HL-60 (cell line): ENCODE data around the gene KIF26A.

Source experiments
- POLR2AphosphoS5 ChIP-seq: IDR thresholded peaks from 2 replicates; pipeline ENCODE4 v1.6.1; 2012; ENCODE audit warnings: low read depth
- SPI1 ChIP-seq: IDR thresholded peaks from 2 replicates; pipeline ENCODE4 v1.6.1; 2012; ENCODE audit warnings: low read depth, mild to moderate bottlenecking, borderline replicate concordance
- TF ChIP-seq, protein P1 (sequence below): IDR thresholded peaks from one replicate; pipeline ENCODE4 v1.5.1; 2011; ENCODE audit warnings: low read length, control low read depth, inconsistent platforms; ENCODE audit not compliant: insufficient read depth
- TF ChIP-seq, protein P2 (sequence below): IDR thresholded peaks from 2 replicates; pipeline ENCODE4 v1.6.1; 2012; ENCODE audit warnings: low read depth; ENCODE audit not compliant: insufficient replicate concordance

DNA sequence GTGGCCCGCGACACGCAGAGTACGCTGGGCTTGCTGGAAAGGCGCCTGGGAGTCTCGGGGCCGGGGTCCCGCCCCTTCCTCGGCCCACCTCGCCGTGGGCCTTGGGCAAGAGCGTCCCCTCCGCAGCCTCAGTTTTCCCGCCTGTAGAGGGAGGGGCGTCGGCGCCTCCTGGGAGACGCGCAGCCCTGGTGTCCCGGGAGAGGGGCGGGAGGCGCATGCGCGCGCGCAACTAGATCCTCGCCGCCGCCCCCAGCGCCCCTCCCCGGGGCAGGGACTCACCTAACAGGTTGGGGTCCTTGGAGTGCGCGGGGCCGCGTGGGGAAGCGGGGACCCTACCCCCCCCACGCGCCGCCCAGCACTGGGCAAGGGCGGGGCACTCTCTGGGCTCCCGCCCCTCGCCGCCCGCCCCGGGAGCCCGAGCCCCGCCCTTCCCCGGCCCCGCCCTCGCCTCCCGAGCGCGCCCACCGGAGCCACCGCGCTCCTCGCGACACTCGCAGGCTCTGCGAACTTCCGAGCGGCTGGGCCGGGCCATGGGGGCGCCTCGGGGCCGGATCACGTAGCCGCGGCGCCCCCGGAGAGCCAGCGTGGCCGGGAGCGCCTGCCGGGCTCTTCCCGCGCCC is at the start of gene KIF26A:
- TF ChIP-seq, protein P1, sequence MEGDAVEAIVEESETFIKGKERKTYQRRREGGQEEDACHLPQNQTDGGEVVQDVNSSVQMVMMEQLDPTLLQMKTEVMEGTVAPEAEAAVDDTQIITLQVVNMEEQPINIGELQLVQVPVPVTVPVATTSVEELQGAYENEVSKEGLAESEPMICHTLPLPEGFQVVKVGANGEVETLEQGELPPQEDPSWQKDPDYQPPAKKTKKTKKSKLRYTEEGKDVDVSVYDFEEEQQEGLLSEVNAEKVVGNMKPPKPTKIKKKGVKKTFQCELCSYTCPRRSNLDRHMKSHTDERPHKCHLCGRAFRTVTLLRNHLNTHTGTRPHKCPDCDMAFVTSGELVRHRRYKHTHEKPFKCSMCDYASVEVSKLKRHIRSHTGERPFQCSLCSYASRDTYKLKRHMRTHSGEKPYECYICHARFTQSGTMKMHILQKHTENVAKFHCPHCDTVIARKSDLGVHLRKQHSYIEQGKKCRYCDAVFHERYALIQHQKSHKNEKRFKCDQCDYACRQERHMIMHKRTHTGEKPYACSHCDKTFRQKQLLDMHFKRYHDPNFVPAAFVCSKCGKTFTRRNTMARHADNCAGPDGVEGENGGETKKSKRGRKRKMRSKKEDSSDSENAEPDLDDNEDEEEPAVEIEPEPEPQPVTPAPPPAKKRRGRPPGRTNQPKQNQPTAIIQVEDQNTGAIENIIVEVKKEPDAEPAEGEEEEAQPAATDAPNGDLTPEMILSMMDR = no peak
- TF ChIP-seq, protein P2, sequence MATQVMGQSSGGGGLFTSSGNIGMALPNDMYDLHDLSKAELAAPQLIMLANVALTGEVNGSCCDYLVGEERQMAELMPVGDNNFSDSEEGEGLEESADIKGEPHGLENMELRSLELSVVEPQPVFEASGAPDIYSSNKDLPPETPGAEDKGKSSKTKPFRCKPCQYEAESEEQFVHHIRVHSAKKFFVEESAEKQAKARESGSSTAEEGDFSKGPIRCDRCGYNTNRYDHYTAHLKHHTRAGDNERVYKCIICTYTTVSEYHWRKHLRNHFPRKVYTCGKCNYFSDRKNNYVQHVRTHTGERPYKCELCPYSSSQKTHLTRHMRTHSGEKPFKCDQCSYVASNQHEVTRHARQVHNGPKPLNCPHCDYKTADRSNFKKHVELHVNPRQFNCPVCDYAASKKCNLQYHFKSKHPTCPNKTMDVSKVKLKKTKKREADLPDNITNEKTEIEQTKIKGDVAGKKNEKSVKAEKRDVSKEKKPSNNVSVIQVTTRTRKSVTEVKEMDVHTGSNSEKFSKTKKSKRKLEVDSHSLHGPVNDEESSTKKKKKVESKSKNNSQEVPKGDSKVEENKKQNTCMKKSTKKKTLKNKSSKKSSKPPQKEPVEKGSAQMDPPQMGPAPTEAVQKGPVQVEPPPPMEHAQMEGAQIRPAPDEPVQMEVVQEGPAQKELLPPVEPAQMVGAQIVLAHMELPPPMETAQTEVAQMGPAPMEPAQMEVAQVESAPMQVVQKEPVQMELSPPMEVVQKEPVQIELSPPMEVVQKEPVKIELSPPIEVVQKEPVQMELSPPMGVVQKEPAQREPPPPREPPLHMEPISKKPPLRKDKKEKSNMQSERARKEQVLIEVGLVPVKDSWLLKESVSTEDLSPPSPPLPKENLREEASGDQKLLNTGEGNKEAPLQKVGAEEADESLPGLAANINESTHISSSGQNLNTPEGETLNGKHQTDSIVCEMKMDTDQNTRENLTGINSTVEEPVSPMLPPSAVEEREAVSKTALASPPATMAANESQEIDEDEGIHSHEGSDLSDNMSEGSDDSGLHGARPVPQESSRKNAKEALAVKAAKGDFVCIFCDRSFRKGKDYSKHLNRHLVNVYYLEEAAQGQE = no peak
- no peak for TF ChIP-seq POLR2AphosphoS5
- TF ChIP-seq SPI1 = no peak
